ENCODE measurements around the gene ACIN1. TPM values are rescaled to one million over a fixed set of nuclear protein-coding genes. Genes with fewer than 3 reads are reported as not detected.

The ACIN1 gene
- total and polyA plus RNA-seq, 2 of the 13 experiments (the other 11 are each of a cell fraction or from before 2014, with no cell fraction given): 165 to 183 TPM

DNA sequence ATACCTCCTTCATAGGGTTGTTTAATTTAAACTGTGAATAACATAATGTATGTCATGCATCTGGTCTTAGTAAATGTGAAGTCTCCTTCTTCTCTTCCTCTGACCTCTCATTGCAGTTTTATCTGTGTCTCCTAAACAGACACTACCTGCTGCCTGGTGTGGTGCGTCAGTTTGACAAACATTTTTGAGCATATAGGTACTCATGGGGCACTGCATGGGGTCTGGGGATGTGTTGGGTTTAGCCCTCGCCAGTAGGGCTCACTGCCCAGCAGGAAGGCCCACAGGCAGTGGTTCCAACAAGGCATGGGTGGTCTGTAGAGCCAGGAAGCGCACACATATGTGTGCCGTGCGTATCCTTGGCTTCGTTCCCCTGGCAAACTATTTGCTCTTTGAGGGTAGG, 27.1 kb upstream of the ACIN1 start:
- Histone ChIP-seq H4K20me1 (ENCODE audit: insufficient read depth, low read length) (no peaks in the 10 kb centered on the region), H3K9ac (ENCODE audit: insufficient read depth, low read depth, low read length) (no peak overlapping the region), H3K36me3 (replicated peaks in 1 of 2; ENCODE audit: control insufficient read depth in 1 of 2, insufficient read depth in 2 of 2, low read length in 2 of 2) (no peaks in the 10 kb centered on the region), H2AFZ (ENCODE audit: low read length) (no peak overlapping the region), H3K27ac (ENCODE audit: extremely low read length, insufficient read depth, low read length) (no peak overlapping the region), H3K4me1 (ENCODE audit: insufficient read depth, low read length) (peaks cover 22% of the 10 kb centered on the region), H3K4me3 (replicated peaks in 1 of 3; ENCODE audit: insufficient read depth in 1 of 3, low read depth in 2 of 3, low read length in 3 of 3) (no peak overlapping the region), H3K9me3 (ENCODE audit: low read length) (no peaks in the 10 kb centered on the region), H3K4me2 (ENCODE audit: low read depth, low read length) (no peak overlapping the region), H3K27me3 (ENCODE audit: control insufficient read depth in 1 of 2, insufficient read depth in 2 of 2, low read length in 2 of 2) (peaks cover 49 to 93% of the 10 kb centered on the region in 2 experiments), H3K79me2 (ENCODE audit: insufficient read depth, low read length) (no peaks in the 10 kb centered on the region)
- FAIRE-seq (no peak), ATAC-seq (no peak), DNase-seq (ENCODE audit: low spot score) (no peak)
- ChIA-PET POLR2A (no interaction called here), CTCF (ENCODE audit: low intra/inter-chr PET ratio, low total read pairs) (interaction anchor here (1.8 to 9.6 kb wide), 3 partner anchors 10 to 177 kb away, joined by 5 to 493 read pairs (median 12); partner anchors contain the start of gene SLC7A8)
- 69% methylated on average over 6 of the region's 6 CpGs for WGBS (ENCODE audit: low lambda C conversion rate)
- intact Hi-C loops (cut with micrococcal nuclease; ENCODE audit: unreplicated experiment) (loop anchor here (5.0 kb wide), 2 partner anchors 175 to 260 kb away; no protein-coding TSS in a partner anchor), in situ Hi-C loops (cut with HindIII; ENCODE audit: extremely low pct_ligation_motif_present, low pct_unique_long_range_greater_than_20kb) (loop anchor here (5.0 kb wide), 1 partner anchor 65 kb away; no protein-coding TSS in a partner anchor)
- no peak for TF ChIP-seq ZNF563 (CRISPR knock-in tag; IDR thresholded peaks at IDR 0.05)
- TF ChIP-seq SIX1 (CRISPR knock-in tag; IDR thresholded peaks at IDR 0.05; ENCODE audit: borderline replicate concordance): no peak
- TF ChIP-seq ZNF124 (CRISPR knock-in tag; IDR thresholded peaks at IDR 0.05): no peak
- TF ChIP-seq CREB3 (CRISPR knock-in tag; IDR thresholded peaks at IDR 0.05): no peak
- peak; percentile 24; the same call in 1 of the 2 replicates for TF ChIP-seq ZBTB7A (CRISPR knock-in tag; IDR thresholded peaks at IDR 0.05)
- no peak for TF ChIP-seq JDP2 (CRISPR knock-in tag; IDR thresholded peaks at IDR 0.05; ENCODE audit: borderline replicate concordance)
- no peak for TF ChIP-seq ZNF496 (CRISPR knock-in tag; IDR thresholded peaks at IDR 0.05; ENCODE audit: insufficient replicate concordance)
- TF ChIP-seq, protein P1, sequence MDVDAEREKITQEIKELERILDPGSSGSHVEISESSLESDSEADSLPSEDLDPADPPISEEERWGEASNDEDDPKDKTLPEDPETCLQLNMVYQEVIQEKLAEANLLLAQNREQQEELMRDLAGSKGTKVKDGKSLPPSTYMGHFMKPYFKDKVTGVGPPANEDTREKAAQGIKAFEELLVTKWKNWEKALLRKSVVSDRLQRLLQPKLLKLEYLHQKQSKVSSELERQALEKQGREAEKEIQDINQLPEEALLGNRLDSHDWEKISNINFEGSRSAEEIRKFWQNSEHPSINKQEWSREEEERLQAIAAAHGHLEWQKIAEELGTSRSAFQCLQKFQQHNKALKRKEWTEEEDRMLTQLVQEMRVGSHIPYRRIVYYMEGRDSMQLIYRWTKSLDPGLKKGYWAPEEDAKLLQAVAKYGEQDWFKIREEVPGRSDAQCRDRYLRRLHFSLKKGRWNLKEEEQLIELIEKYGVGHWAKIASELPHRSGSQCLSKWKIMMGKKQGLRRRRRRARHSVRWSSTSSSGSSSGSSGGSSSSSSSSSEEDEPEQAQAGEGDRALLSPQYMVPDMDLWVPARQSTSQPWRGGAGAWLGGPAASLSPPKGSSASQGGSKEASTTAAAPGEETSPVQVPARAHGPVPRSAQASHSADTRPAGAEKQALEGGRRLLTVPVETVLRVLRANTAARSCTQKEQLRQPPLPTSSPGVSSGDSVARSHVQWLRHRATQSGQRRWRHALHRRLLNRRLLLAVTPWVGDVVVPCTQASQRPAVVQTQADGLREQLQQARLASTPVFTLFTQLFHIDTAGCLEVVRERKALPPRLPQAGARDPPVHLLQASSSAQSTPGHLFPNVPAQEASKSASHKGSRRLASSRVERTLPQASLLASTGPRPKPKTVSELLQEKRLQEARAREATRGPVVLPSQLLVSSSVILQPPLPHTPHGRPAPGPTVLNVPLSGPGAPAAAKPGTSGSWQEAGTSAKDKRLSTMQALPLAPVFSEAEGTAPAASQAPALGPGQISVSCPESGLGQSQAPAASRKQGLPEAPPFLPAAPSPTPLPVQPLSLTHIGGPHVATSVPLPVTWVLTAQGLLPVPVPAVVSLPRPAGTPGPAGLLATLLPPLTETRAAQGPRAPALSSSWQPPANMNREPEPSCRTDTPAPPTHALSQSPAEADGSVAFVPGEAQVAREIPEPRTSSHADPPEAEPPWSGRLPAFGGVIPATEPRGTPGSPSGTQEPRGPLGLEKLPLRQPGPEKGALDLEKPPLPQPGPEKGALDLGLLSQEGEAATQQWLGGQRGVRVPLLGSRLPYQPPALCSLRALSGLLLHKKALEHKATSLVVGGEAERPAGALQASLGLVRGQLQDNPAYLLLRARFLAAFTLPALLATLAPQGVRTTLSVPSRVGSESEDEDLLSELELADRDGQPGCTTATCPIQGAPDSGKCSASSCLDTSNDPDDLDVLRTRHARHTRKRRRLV (CRISPR knock-in tag; IDR thresholded peaks at IDR 0.05): no peak
- no peak for TF ChIP-seq EED (CRISPR knock-in tag; IDR thresholded peaks at IDR 0.05)
- no peak for TF ChIP-seq ZNF761 (CRISPR knock-in tag; conservative IDR thresholded peaks at IDR 0.05)
- TF ChIP-seq, protein P2, sequence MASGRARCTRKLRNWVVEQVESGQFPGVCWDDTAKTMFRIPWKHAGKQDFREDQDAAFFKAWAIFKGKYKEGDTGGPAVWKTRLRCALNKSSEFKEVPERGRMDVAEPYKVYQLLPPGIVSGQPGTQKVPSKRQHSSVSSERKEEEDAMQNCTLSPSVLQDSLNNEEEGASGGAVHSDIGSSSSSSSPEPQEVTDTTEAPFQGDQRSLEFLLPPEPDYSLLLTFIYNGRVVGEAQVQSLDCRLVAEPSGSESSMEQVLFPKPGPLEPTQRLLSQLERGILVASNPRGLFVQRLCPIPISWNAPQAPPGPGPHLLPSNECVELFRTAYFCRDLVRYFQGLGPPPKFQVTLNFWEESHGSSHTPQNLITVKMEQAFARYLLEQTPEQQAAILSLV (CRISPR knock-in tag; IDR thresholded peaks at IDR 0.05; ENCODE audit: borderline replicate concordance): no peak
- no peak for TF ChIP-seq MEIS2 (CRISPR knock-in tag; IDR thresholded peaks at IDR 0.05)
- TF ChIP-seq, protein P3, sequence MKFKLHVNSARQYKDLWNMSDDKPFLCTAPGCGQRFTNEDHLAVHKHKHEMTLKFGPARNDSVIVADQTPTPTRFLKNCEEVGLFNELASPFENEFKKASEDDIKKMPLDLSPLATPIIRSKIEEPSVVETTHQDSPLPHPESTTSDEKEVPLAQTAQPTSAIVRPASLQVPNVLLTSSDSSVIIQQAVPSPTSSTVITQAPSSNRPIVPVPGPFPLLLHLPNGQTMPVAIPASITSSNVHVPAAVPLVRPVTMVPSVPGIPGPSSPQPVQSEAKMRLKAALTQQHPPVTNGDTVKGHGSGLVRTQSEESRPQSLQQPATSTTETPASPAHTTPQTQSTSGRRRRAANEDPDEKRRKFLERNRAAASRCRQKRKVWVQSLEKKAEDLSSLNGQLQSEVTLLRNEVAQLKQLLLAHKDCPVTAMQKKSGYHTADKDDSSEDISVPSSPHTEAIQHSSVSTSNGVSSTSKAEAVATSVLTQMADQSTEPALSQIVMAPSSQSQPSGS (CRISPR knock-in tag; IDR thresholded peaks at IDR 0.05): no peak
- peak; percentile 33; the same call in 1 of the 2 replicates for TF ChIP-seq EZH2 (conservative IDR thresholded peaks at IDR 0.05; ENCODE audit: low read depth, low read length)
- TF ChIP-seq BATF2 (CRISPR knock-in tag; IDR thresholded peaks at IDR 0.05): 0 out of 2 replicates have a peak, but pooled peaks have one; percentile 12
- no TSS peak for BruUV-seq (replicated peaks)

All from HepG2 (cell line).